GM12878 (cell line): ENCODE results near the gene HSCB. TPM values are rescaled to one million over a fixed set of nuclear protein-coding genes. Genes with fewer than 3 reads are reported as not detected.

ENCODE experiments used
- DPF2 ChIP-seq: fragments of 450-650 bp; IDR thresholded peaks from 2 replicates; pipeline ENCODE4 v1.6.1; 2017; ENCODE audit warnings: mild to moderate bottlenecking
- EZH2 ChIP-seq: IDR thresholded peaks from 2 replicates; pipeline ENCODE4 v1.6.1; 2012; ENCODE audit warnings: low read depth, mild to moderate bottlenecking, control low read depth, inconsistent platforms, low read length, borderline replicate concordance; ENCODE audit not compliant: control insufficient read depth
- IKZF2 ChIP-seq, 2 experiments: fragments of 450-650 bp; IDR thresholded peaks; 2 replicates each; pipeline ENCODE4 v1.6.1; 2017; ENCODE audit warnings: mild to moderate bottlenecking in 2 of 2, moderate library complexity in 2 of 2
- LARP7 ChIP-seq: fragments of 450-650 bp; IDR thresholded peaks from 2 replicates; pipeline ENCODE4 v1.6.1; 2017; ENCODE audit warnings: mild to moderate bottlenecking
- NFIC ChIP-seq: IDR thresholded peaks from 2 replicates; pipeline ENCODE4 v1.6.1; 2012; ENCODE audit warnings: low read depth, mild to moderate bottlenecking, inconsistent platforms, low read length, moderate library complexity
- RAD21 ChIP-seq: IDR thresholded peaks from 2 replicates; pipeline ENCODE4 v1.6.1; 2011; ENCODE audit warnings: mild to moderate bottlenecking, low read depth, low read length, moderate library complexity; ENCODE audit not compliant: insufficient read depth
- RAD51 ChIP-seq: fragments of 450-650 bp; IDR thresholded peaks from 2 replicates; pipeline ENCODE4 v1.6.1; 2016; ENCODE audit warnings: moderate library complexity, mild to moderate bottlenecking, inconsistent platforms
- RUNX3 ChIP-seq: IDR thresholded peaks from 2 replicates; pipeline ENCODE4 v1.6.1; 2012; ENCODE audit warnings: low read length, inconsistent platforms
- SIN3A ChIP-seq: IDR thresholded peaks from 2 replicates; pipeline ENCODE4 v1.6.1; 2012; ENCODE audit warnings: low read depth, low read length, improper control_type of control experiment
- TCF7 ChIP-seq: IDR thresholded peaks from 2 replicates; pipeline ENCODE4 v1.6.1; 2014; ENCODE audit warnings: antibody characterized with exemption, borderline replicate concordance
- polyA plus RNA-seq, 11 experiments: library from polyadenylated mRNA; depleted of rRNA in 4 of 11; unstranded in 6 of 11; stranded (reverse) in 5 of 11; fragments of >200 nt; fragmentation: Nextera tagmentation in 4 of 11; fragmentation: Illumina TruSeq in 1 of 11; extraction: Ambion mirVana in 4 of 11; extraction: Trizol in 1 of 11; gene quantifications; 1 replicate in 1 of 11; 2 replicates in 10 of 11; pipeline versions ENCODE4 v1.2.1 to v1.2.3, GENCODE V29; 2011 to 2016; ENCODE audit warnings: inconsistent platforms in 2 of 11, missing spikeins in 2 of 11, low read depth in 1 of 11
- total RNA-seq, 4 experiments: library from RNA; depleted of rRNA in 3 of 4; stranded (reverse); fragments of >200 nt in 3 of 4; fragmentation: Illumina TruSeq in 1 of 4; extraction: Trizol in 1 of 4; gene quantifications; 2 replicates each; pipeline versions ENCODE4 v1.2.1 to v1.2.3, GENCODE V29; 2013 to 2021
- TF ChIP-seq, protein P1 (sequence below): fragments of 450-650 bp; IDR thresholded peaks from 2 replicates; pipeline ENCODE4 v1.6.1; 2017; ENCODE audit warnings: mild to moderate bottlenecking, low read depth, inconsistent platforms; ENCODE audit not compliant: poor library complexity, severe bottlenecking
- TF ChIP-seq, protein P2 (sequence below): IDR thresholded peaks from 2 replicates; pipeline ENCODE4 v1.6.1; 2011; ENCODE audit warnings: low read depth, low read length, improper control_type of control experiment, borderline replicate concordance
- TF ChIP-seq, protein P3 (sequence below): IDR thresholded peaks from 2 replicates; pipeline ENCODE4 v1.6.1; 2012; ENCODE audit warnings: improper control_type of control experiment, low read depth, low read length; ENCODE audit not compliant: insufficient replicate concordance

HSCB gene
- total and polyA plus RNA-seq, 10 of the 15 experiments (the other 5 are each of a cell fraction or from before 2014, with no cell fraction given) = 10.6 to 28.4 (median 20.8) TPM

DNA sequence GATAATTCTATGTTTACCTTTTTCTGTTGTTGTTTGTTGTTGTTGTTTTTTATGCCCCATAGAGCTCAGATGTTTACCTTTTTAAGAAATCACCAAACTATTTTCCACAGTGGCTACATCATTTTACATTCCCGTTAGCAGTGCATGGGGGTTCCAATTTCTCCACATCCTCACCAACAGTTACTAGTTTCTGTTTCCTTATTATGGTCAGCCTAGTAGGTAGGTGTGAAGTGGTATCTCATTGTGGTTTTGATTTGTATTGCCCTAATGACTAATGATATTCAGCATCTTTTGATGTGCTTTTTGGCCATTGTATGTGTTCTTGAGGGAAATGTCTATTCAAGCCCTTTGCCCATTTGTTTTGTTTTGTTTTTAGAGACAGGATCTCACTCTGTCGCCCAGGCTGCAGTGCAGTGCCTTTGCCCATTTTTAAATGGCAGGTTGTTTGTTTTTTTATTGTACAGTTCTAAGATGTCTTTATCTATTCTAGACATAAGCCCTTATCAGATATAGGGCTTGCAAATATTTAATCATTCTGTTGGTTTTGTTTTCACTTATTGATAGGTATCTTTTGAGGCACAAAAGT, 27.7 kb upstream of the HSCB start (continued):
- TF ChIP-seq, protein P1, sequence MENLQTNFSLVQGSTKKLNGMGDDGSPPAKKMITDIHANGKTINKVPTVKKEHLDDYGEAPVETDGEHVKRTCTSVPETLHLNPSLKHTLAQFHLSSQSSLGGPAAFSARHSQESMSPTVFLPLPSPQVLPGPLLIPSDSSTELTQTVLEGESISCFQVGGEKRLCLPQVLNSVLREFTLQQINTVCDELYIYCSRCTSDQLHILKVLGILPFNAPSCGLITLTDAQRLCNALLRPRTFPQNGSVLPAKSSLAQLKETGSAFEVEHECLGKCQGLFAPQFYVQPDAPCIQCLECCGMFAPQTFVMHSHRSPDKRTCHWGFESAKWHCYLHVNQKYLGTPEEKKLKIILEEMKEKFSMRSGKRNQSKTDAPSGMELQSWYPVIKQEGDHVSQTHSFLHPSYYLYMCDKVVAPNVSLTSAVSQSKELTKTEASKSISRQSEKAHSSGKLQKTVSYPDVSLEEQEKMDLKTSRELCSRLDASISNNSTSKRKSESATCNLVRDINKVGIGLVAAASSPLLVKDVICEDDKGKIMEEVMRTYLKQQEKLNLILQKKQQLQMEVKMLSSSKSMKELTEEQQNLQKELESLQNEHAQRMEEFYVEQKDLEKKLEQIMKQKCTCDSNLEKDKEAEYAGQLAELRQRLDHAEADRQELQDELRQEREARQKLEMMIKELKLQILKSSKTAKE = no peak
- TF ChIP-seq TCF7 = 0 out of 2 replicates have a peak, but pooled peaks have one; percentile 49
- TF ChIP-seq RAD21 = no peak
- no peak for TF ChIP-seq EZH2
- TF ChIP-seq, protein P2, sequence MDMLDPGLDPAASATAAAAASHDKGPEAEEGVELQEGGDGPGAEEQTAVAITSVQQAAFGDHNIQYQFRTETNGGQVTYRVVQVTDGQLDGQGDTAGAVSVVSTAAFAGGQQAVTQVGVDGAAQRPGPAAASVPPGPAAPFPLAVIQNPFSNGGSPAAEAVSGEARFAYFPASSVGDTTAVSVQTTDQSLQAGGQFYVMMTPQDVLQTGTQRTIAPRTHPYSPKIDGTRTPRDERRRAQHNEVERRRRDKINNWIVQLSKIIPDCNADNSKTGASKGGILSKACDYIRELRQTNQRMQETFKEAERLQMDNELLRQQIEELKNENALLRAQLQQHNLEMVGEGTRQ = no peak
- TF ChIP-seq, protein P3, sequence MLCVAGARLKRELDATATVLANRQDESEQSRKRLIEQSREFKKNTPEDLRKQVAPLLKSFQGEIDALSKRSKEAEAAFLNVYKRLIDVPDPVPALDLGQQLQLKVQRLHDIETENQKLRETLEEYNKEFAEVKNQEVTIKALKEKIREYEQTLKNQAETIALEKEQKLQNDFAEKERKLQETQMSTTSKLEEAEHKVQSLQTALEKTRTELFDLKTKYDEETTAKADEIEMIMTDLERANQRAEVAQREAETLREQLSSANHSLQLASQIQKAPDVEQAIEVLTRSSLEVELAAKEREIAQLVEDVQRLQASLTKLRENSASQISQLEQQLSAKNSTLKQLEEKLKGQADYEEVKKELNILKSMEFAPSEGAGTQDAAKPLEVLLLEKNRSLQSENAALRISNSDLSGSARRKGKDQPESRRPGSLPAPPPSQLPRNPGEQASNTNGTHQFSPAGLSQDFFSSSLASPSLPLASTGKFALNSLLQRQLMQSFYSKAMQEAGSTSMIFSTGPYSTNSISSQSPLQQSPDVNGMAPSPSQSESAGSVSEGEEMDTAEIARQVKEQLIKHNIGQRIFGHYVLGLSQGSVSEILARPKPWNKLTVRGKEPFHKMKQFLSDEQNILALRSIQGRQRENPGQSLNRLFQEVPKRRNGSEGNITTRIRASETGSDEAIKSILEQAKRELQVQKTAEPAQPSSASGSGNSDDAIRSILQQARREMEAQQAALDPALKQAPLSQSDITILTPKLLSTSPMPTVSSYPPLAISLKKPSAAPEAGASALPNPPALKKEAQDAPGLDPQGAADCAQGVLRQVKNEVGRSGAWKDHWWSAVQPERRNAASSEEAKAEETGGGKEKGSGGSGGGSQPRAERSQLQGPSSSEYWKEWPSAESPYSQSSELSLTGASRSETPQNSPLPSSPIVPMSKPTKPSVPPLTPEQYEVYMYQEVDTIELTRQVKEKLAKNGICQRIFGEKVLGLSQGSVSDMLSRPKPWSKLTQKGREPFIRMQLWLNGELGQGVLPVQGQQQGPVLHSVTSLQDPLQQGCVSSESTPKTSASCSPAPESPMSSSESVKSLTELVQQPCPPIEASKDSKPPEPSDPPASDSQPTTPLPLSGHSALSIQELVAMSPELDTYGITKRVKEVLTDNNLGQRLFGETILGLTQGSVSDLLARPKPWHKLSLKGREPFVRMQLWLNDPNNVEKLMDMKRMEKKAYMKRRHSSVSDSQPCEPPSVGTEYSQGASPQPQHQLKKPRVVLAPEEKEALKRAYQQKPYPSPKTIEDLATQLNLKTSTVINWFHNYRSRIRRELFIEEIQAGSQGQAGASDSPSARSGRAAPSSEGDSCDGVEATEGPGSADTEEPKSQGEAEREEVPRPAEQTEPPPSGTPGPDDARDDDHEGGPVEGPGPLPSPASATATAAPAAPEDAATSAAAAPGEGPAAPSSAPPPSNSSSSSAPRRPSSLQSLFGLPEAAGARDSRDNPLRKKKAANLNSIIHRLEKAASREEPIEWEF = no peak
- TF ChIP-seq DPF2 = peak; percentile 57
- peak; percentile 70; the same call in 1 of the 2 replicates for TF ChIP-seq RUNX3
- peak; percentile 57; the same call in 1 of the 2 replicates for TF ChIP-seq RAD51
- TF ChIP-seq SIN3A = no peak
- peak; percentile 52 to 60; a peak in 3 of 4 replicates for TF ChIP-seq IKZF2 (IDR thresholded peaks at IDR 0.05)
- no peak for TF ChIP-seq LARP7
- TF ChIP-seq NFIC = peak; percentile 32; the same call in 1 of the 2 replicates
